ENCODE results near the gene MRPS5.
"Not testable (repeated sequence)": the region's sequence is repeated elsewhere in the genome, so short reads cannot be mapped to it uniquely, and the experiment has no call there.

MRPS5 gene

DNA sequence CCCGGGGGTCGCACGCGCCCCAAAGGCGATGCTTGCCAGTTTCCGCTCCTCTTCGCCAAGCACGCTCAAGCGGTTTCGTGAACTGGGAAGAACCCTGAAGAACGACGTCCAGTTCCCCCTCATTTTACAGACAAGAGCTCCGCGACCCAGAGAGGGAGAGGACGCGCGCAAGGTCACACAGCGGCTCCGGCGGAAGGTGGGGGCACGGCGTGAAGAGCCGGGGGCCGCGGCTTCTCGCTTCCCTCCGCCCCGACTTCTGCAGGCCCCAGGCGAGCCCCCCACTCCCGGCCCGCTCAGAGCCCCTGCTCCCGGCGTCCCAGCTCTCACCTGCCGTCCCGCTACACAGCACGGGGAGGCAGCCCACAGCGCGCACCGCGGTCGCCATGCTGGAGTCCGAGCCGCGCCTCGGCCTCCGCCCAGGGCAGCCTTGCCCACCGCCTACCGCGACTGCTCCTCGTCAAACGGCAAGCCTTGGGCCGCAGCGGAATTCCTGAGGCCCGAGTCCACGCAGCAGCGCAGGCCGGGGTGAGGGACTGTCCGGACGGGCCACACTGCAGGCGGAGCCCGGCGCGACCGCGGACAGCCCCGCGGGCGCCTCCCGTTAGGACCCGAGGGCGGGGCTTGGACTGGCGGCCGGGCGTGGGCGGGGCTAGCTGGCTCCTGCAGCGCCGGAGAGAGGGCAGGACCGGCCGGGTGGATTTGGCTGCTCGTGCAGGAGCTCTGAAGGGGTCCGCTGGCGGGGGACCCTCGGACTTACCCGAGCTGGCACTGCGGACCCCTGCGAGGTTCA is at the start of gene MRPS5:
TSS of gene MRPS5 (minus strand) at position 402 of the 790 bp plus-strand sequence. CDS start at position 385, 17 bp downstream.
- in situ Hi-C loops (cut with HindIII; ENCODE audit: low sequenced_read_pairs), result no loop called here

DNA sequence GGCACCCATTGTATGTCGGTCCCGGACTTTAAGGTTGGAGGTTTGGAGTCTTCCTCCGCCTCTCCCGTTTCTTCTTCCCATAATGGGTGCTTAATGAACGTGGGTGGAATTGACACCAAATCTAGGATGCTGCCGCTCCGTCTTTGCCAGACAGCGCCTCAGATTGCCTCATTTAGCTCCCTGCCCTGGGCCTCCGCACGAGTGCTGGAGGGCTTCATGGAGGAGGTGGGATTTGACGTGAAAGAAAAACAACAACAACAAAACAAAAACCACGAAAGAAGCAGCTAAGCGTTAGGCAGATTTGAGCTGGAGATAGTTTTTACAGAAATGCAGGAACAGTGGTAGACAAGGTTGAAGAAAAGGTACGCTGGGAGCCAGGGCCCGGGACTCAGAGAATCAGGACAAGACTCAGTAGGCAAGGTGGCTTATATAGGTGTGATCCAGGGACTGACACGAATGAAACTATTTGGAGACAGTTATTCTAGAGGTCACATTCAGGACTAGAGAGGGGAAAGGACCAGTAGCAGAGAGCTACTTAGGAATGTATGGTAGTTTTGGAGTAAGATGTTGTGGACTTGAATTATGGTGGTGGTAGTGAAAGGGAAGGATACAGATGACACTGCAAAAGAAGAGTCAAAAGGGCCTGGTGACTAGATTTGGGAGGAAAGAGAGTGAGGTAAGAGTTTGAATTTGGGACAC is 44.6 kb upstream of the MRPS5 start:
- in situ Hi-C loops (cut with HindIII; ENCODE audit: low sequenced_read_pairs), result no loop called here

DNA sequence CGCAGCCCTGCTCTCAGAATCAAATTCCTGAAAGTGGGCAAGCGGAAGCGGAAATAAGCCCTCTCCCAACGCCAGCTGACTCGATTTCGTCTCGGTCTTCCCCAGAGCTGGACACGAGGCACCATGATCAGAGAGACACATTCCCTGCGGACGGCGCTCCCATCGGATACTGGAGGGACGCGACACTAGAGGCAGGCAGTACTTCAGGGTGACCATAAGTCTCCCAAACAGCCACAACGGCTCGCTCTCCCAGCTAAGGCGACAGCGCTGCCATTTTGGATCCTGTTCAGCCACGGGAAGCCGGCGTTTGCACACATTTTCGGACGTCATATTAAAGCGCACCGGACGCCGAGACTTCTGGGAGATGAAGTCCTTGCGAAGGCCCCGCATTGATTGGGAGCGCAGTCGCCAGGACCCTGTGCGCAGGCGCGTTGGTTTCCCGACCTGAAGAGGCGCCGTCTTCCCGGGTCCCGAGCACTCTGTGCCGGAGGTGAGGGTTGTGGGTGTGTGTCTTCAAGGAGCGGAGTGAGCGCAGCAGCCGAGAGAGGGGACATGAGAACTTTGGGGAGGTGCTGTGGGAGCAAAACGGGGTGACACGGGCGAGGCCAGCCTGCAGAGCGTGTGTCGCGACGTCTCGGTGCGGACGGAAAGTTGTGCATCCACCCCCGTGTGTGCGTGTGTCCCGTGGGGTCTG is 43.9 kb upstream of the MRPS5 start, which contains the start of gene ZNF2:
TSS of gene ZNF2 (plus strand) at position 439 of the 694 bp plus-strand sequence. CDS start 10,418 bp downstream, outside the sequence.
- in situ Hi-C loops (cut with HindIII; ENCODE audit: low sequenced_read_pairs), result no loop called here

DNA sequence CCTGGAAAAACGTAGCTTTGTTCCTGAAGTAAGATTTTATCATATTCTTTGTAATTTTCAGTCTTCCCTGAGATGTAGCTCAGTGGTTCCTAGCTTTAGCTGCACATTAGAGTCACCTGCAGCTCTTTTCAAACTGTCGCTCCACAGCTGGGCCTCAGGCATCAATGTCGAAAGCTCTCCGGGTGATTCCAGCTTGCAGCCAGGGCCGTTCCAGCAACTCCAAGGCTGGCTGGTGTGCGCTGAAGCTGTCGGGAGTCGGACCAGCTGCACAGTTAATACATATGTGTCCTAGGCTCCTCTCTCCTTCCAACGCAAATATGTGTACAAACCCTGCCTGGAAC is 43.4 kb upstream of the MRPS5 start:
- in situ Hi-C loops (cut with HindIII; ENCODE audit: low sequenced_read_pairs), result no loop called here

DNA sequence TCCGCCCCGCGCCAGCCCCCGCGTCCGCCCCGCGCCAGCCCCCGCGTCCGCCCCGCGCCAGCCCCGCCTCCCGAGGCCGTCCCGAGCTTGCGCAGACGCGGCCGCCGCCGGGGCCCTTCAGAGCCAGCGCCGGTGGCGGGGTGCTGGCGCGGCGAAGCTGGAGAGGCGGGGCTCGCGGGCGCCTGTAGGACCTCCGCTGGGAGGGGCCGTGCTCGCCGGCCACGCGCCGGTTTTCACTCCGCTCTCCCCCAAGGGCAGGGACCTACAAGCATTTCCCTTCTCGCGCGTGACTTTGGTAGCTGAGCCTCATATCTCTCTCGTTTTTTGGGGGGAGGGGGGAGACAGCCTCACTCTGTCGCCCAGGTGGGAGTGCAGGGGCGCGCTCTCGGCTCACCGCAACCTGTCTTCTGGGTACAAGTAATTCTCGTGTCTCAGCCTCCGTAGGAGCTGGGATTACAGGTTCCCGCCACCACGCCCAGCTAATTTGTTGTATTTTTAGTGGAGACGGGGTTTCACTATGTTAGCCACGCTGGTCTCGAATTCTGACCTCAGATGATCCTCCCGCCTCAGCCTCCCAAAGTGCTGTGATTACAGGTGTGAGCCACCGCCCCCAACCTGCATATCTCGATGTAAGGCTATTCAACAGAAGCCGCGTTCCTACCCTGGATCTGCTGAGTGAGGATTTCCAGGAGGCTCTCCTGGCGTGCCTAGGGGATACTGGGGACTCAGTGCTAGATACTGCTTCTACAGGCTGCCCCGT is 38.3 kb upstream of the MRPS5 start, which contains the start of gene ZNF514:
TSS of gene ZNF514 (minus strand) at position 159 of the 760 bp plus-strand sequence. CDS start 6,595 bp downstream, outside the sequence.
- in situ Hi-C loops (cut with HindIII; ENCODE audit: low sequenced_read_pairs), result no loop called here

DNA sequence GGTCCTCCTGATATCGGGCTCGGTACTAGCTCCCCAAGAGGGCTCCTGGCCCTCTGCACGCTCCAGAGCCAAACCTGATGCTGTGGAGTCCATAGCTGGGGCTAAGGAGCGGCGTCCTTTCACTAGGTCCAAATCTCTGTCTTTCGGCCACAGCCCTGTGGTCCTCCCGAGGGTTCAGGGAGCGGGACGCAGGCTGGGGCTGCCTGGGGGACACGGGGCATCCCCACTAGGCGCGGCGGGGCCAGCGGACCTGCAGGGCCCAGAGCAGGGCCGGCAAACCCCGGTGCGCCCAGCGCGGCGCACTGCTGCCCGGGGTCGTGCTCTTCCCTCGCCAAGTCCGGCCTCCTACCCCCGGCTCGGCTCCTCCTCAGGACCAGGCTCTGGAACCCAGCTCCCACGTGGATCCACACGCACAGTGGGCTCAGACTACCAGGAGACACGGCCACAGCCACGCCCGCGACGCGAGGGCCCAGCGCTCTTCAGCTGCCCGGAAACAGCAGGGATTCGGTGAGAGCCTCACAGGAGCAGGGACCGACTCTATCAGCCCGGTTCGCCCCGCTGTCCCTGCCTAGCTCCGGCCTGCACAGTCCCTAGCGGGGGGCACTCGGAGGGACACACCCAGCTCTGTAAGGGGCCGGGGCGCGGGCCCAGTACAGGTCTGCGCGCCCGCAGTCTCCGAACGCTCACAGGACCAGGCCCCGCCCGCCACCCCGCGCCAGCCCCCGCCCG is 37.4 kb upstream of the MRPS5 start:
- in situ Hi-C loops (cut with HindIII; ENCODE audit: low sequenced_read_pairs), result no loop called here

DNA sequence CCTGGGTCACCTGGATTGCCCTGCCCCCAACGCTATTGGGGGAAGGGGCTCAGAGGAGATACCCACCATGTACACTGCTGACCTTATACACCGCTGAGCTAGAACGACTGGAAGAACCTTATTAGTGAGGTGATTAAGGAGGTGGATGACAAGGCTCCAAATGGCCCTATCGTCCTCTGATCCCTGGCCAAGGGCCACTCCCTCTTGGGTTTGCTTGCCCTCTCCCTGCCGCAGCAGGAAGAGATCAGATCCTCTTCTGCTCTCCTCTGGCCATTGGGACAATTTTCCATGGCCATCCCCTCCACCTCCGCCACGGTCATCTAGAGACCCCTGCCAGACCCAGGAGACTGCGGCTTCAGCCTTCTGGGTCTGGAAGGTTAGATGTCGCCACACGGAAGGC is 36.8 kb upstream of the MRPS5 start:
- in situ Hi-C loops (cut with HindIII; ENCODE audit: low sequenced_read_pairs), result no loop called here

DNA sequence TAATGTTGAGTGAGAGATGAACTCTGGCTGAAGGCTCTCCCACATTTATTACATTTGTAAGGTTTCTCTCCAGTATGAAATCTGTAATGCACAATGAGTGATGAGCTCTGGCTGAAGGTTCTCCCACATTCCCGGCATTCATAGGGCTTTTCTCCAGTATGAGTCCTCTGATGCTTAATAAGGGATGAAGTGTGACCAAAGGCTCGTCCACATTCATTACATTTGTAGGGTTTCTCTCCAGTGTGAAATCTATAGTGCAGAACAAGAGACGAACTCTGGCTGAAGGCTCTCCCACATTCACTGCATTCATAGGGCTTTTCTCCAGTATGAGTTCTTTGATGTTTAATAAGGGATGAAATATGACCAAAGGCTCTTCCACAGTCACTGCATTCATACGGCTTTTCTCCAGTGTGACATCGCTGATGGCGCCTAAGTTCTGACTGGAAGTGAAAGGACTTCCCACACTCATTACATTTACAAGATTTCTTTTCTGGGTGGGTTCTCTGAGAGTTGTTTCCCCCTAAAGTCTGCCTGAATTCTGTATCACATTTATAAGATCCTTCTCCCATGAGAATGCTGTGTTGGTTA is 27.9 kb upstream of the MRPS5 start:
- in situ Hi-C loops (cut with HindIII; ENCODE audit: low sequenced_read_pairs), result no loop called here

DNA sequence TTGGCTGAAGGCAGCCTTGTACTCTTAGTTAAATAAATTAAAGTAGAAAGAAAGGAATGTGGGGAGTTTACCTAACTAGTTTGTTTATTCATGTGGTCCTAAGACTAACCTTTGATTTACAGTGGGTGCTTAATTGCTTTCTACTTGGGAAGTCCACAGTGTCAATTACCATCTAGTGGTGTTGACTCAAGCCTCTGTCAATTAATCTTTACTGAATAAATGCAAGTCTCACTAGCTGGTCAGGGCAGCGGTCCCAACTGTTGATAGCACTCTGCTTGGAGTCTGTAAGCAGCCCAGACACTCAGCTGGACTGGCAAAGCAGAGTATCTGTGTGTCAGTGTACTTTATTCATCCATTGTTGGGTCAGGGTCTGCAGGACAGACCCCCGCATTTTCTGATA is 22.2 kb upstream of the MRPS5 start:
- in situ Hi-C loops (cut with HindIII; ENCODE audit: low sequenced_read_pairs), result no loop called here

DNA sequence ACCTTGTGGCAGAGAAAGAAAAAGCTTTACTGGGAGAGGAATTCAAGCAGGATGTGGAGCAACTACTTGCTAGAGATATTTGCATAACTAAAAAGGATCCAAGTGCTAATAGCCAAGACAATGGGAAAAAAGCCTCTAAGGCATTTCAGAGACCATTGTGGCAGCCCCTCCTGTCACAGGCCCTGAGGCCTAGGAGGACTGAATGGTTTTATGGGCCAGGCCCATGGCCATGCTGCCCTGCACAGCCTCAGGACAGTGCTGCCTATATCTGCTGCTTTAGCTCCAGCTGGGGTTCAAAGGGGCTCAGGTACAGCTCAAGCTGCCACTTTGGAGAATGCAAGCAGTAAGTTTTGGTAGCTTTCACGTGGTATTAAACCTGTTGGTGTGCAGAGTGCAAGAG is 17.1 kb upstream of the MRPS5 start:
- in situ Hi-C loops (cut with HindIII; ENCODE audit: low sequenced_read_pairs), result no loop called here

DNA sequence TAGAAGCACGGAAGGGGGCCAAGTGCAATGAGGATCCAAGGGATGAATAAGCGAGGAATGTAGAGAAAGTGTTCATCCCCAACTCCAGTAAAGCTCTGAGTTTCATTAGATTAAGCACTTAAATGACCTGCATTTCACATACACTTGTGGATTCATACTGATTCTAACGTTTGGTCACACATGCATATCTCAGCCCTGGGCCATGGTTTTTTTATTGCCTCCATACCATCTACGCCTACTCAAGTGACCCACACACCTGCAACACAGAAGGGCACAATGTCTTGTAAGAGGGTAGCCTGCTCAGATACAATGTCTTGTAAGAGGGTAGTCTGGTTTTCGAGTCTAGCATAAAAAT is 566 bp upstream of the MRPS5 start:
- in situ Hi-C loops (cut with HindIII; ENCODE audit: low sequenced_read_pairs), result no loop called here

DNA sequence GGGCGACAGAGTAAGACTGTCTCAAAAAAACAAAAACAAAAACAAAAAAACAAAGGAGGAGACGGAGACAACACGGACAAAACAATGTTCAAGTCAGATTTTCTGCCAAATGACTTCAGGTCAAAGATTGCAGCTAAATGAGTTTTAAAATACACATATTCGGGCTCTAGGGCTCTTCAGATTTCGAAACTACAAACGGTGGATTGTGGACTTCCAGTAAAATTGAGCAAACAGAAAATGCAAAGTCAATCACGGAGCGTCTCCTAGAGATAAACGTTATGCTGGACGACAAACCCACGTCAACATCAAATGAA is 558 bp downstream of the MRPS5 start:
- in situ Hi-C loops (cut with HindIII; ENCODE audit: low sequenced_read_pairs), result no loop called here

DNA sequence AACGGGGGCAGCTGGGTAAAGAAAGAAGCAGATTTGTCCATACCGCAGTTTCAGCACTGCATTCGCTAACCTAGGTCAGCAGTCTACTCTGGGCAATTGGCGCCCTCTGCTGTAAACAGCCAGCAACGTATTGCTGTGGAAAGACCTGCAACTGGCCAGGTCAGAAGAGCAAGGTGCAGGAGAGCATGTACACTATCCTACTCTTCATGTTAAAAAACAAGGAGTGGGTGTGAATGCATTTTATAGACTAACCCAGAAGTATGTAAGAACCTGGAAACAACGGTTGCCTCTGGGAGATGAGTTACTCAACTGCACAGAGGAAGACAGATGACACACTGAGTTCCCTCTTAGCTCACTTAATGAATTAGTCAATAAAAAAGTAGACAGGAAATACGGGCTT is 6.2 kb downstream of the MRPS5 start:
- in situ Hi-C loops (cut with HindIII; ENCODE audit: low sequenced_read_pairs), result no loop called here

DNA sequence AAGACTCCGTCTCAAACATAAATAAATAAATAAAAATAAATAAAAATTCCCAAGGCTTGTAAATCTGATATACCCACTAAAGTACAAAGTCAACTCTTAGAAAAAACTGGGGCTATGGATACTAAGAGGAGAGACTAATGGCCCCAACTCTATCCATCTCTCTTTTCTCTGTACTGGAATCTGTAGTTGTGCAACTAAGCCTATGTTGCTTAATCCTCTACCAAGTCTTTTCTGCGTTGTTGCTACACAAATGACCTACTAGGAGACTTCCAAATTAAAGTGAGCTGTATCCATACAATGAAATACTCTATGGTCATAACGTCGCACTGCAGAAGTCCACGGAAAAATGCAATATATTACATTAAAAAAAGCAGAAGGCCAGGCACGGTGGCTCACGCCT is 8.1 kb downstream of the MRPS5 start:
- in situ Hi-C loops (cut with HindIII; ENCODE audit: low sequenced_read_pairs), result no loop called here

DNA sequence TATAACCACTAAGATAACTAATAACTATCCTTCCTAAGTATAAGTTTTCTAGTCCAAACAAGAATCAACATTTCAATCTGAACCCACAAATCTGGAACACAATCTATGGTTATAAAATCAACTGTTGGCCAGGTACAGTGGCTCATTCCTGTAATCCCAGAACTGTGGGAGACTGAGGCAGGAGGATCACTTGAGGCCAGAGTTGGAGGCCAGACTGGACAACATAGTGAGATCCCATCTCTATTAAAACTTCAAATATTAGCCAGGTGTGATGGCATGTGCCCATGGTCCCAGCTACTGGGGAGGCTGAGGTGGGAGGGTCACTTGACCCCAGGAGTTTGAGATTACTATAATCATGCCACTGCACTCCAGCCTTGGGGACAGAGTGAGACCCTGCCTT is 11.2 kb downstream of the MRPS5 start:
- in situ Hi-C loops (cut with HindIII; ENCODE audit: low sequenced_read_pairs), result no loop called here

DNA sequence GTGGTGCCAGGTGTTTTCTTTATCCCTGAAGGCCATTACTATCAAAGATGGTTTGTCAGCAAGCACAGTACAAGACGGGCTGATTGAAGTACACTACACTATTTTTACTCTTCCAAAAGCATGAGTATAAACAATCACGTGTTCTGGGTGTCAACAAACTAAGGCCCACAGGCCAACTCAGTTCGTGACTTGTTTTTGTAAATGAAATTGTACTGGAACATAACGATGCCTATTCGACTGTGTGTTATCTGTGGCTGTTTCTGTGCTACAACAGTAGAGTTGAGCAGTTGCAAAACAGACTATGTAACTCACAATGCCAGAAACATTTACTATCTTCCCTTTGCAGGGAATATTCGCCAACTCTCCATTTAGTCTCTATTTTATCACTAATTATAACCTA is 12.3 kb downstream of the MRPS5 start:
- in situ Hi-C loops (cut with HindIII; ENCODE audit: low sequenced_read_pairs), result no loop called here

DNA sequence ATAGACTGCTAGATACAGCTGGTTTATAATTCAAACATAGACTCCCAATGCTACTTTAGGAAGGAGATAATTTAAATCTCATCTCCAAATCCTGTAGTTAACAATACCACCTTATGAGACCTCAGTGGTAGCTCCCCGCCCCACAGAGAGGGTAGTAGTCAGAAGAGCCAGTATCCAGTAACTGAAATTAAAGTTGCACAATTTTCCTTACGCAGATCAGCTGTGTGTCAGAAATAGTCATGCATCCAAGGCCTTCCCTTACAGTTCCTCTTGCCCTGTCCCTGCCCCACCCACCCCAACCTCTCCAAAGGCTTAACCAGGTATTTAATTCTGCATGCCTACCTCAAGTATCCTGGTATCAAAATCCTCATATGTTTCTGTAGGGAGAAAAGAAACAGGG is 15.5 kb downstream of the MRPS5 start:
- in situ Hi-C loops (cut with HindIII; ENCODE audit: low sequenced_read_pairs), result no loop called here

DNA sequence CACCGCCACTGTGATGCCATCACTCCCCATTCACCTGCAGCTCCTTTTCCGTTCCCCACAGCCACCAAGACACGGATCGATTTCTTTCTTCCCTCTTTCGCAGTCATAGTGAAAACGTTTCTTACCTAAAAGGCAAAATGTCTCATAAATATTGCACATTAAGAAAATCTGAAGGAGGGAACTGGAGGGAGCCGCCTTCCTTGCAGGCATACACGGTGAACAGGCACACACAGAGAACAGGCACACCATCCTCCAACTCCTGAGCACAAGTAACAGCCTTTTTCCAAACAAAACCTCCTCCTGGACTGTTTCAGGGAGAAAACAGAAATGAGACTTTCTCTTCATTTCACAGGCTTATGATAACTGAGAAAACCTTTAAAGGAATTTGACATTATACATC is 17.0 kb downstream of the MRPS5 start:
- in situ Hi-C loops (cut with HindIII; ENCODE audit: low sequenced_read_pairs), result no loop called here

DNA sequence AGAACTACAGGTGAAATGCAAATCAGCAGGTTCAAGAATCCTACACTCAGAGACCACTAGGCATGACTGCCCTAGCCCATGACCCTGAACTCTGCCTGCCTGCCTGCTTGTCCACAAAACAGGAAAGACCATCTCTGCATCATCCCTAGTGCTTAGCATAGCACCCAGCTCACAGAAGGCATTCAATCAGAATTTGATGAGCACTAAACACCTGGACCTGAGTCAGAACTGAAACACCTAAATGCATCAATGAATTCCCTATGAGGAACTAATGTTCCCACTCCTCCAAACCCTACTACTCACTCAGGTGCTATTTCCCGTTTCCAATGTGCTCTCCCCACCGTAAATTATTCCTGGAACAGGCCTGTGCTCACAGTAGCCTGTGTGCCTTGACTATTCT is 21.7 kb downstream of the MRPS5 start:
- in situ Hi-C loops (cut with HindIII; ENCODE audit: low sequenced_read_pairs), result no loop called here

DNA sequence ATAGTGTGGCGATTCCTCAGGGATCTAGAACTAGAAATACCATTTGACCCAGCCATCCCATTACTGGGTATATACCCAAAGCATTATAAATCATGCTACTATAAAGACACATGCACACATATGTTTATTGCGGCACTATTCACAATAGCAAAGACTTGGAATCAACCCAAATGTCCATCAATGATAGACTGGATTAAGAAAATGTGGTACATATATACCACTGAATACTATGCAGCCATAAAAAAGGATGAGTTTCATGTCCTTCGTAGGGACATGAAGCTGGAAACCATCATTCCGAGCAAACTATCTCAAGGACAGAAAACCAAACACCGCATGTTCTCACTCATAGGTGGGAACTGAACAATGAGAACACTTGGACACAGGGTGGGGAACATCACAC is 23.3 kb downstream of the MRPS5 start:
- in situ Hi-C loops (cut with HindIII; ENCODE audit: low sequenced_read_pairs), result not testable (repeated sequence)

Data from endothelial cell of hepatic sinusoid (primary cell).